HG02840 (cell line): ENCODE data around the gene CCN6.
"Not testable (repeated sequence)": the region's sequence is repeated elsewhere in the genome, so short reads cannot be mapped to it uniquely, and the experiment has no call there.

Experiments
- ATAC-seq: cut with Tn5 transposase; IDR thresholded peaks from one replicate; pipeline ENCODE4 v1.9.1; 2021; ENCODE audit warnings: mild to moderate bottlenecking, moderate library complexity, moderate number of reproducible peaks; ENCODE audit not compliant: unreplicated experiment, low FRiP score

CCN6 gene

DNA sequence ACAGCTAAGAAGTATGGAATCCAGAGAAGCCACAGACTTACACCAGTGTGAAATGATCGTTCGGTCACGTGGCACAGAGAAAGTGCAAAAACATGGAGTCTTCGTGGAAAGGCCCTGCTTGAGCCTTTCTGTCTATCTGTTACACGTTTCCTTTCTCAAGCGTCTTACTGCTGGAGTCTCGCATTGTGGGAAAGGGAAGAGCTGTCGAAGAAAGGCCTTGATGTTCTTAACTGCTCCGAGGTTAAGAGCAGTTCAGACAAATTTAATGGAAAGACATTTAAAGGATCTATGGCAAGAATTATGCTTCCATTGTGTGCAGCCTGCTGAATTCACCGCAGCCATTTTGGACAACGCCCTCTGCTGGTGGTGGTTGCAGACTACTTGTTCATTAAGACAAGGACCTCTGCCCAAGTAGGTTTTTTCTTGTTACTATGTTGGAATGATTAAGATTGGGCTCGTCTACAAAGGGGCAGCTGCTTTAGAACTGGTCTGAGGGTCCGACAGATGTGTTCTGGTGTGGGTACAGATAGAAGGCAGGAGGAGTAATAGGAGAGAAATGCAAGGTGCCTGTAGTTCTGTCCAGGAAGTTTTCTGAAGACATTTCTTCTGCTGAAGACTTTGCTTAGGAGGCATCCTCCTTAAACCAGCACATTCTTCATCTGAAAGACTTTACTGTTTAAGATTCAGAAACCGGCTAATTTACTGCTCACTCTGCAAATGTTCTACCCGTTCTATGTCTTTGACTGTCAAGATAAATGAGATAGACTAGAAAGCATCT is 24.7 kb upstream of the CCN6 start:
- no peak for ATAC-seq

DNA sequence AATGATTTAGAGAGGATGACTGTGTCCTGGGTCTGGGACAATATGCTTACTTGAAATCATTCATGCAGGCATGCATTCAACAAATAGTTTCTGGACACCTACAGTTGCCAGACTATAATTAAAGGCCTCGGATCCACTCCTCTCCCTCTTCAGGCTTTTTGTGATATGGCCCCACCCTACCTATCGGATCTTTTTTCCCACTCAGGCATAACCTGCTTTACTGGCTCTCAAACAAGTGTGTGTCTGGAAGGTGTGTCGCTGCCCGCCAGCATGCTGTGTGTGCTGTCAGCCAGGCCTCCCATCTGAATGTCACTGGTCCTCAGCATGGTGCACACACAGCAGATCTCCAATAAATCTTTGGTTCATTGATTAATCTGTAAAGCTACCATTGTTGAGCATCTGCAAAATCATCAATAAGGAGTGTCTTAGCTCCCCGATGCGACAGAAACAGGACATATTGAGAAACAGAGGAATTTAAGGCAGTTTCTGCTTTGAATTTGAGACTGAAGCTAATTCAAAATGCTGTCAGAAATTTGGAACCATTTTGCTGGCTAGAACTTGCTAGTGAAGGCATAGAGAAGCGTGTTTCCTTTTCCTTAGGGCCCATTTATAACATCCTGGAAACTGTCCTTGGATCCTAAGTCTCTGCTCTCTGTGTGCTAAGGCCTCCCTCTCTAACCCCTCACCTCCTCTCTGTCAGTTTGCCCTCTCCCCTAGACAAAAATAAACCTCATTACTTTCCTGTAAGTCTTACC is 23.5 kb upstream of the CCN6 start:
- ATAC-seq: no peak

DNA sequence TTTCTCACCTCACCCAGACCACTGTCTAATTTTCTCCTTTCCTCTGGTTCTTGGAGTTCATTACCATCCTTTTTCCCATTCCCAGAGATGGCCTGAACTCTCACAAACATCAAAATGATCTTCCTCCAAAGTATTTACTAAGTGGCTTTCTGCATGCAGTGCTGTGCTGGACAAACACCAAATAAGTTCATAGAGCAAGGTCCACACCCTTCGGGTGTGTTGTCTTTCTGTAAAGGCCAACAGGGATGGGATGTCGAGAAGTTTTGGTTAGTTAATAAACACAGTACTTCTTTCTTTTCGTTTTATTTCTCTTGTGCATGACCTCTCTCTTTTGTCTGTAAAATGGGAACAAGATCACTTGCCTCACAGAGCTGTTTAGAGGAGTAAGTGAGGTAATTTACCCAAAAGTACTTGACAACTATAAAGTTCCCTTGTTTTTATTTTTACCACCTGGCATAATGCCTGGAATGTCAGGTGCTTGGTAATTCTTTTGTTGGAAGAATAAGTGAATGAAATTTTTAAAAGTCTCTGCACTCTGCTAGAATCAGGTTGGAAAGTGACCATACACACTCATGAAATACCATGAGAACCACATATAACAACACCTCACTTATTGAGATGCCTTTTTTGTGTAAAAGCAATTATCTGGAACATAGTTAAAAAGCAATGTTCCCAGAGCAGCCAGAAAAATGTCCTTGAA is 22.8 kb upstream of the CCN6 start:
- ATAC-seq: no peak

DNA sequence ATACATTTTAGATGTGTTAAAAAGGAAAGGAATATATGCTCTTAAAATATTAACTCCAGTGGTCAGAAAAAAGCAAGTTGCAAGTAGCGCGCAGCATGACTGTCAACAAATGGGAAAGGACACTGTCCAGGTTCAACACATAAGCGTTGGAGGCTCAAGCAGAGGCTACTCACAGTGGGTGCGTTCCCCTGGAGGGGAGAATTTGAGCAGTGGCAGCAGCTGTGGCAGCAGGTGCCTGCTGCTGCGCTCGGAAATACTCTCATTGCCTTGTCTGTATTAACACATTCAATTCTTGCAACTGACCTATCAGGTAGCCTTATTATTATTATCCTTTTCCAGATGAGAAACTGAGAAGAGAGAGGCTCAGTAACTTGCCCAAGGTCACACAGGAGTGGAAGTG is 21.9 kb upstream of the CCN6 start:
- no peak for ATAC-seq

DNA sequence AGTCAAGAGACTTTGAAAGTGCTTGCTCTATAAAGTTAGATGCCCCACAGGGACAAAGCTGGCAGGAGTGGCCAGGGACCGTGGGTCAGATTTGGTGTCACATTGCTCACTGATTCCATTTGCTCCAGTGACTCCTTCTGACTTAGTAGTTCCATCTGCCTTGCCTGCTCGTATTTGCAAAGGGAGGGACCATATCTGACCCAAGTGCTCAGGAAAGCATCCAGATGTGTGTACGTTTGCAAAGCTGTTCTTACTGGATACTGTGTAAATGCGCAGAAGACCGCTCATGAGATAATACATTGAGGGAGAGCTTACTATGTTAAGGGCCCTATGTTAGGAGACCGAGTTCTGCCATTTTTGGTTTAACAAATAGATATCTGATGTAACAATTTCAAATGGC is 21.2 kb upstream of the CCN6 start:
- ATAC-seq: no peak

DNA sequence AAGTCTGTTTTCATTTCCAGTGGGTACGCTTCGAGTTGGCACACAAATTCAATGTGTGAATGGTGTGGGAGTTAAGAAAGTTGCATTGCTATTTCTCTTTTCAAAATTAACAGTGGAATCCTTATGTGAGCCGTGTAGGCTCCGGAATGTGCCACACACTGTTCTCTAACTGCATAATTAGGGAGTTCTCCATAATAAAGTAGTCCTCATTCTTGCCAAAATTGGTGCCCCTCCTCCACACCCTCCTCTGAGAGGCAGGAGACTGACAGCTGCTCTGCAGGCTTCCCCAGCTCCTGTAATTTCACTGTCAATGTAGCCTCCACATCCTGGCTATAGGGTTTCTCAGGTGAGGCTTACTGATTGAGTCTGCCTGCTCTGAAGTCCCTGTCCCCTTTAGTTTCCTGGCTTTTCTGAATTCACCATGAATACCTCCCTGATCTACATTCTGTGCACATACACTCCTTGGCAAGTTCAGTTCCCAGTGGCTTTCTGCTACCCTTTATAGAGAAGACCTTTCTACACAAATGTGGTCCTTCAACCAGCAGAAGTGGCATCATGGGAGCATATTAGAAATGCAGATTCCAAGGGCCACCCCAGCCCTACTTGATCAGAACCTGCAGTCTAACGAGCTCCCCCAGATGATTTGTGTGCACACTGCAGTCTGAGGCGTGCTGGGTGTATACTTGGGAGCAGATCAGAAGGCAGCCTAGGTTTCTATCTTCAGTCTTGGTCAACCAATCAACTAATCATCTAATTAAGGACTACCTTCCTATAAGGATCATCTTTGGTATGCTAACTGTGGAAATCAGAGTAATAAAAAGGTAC is 19.9 kb upstream of the CCN6 start:
- no peak for ATAC-seq

DNA sequence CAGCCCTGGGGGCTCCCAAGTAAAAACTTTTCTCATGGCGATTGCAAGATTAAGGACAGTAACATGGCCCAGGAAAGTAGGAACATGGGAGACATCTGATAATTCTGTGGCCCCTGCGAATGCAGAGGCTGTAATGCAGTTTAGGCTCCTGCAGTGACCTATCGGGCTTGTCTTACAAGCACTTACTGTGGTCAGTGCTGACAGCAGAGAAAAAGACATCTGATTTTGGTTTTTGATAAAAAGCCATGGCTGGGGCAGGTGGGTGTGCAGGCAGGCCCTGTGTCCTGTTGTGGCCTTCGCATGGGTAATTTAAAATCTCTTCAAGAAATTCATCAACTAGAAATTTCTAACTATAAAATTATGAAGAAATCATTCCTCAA is 19.3 kb upstream of the CCN6 start:
- ATAC-seq: no peak

DNA sequence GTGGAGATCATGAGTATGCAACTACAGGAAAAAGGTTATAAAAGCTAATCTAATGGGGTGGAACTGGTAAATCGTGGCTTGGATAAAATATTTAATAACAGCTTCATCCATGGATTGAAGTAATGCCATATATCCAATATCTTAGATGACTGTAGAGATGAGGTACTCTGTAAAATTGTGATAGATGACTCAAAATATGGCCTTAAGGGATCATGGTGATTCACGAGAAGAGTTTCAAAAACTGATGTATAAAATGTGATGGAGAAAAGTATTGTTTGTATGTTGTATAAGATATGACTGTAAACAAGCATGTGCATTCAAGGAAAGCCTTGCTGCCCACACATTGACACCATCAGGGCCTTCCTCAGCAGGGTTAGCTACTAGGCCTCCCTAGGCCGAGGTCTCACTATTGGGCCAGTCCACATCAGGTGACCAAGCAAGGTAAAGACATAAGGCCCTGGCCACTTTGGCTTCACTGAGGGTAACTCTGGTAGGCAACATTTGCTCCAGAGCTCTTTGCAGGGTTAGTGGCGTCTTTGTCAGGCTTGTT is 17.7 kb upstream of the CCN6 start:
- no peak for ATAC-seq

DNA sequence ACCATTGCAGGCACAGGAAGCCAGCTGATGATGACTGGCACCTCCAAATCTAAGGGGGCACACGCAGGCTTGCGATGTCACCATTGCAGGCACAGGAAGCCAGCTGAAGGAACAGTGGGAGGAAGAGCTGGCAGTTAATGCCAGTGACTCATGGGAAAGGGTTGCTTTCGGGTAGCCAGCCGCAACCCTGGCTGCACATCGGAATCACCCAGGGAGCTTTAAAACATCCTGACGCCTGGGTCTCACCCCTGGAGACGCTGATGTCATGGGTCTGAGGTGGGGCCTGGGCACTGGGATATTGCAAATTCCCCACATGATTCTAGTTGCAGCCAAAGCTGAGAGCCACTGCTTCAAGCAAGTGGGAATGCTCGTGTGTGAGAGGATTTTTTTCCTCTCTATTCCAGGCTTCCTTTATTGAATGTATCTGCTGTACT is 16.1 kb upstream of the CCN6 start:
- ATAC-seq: no peak

DNA sequence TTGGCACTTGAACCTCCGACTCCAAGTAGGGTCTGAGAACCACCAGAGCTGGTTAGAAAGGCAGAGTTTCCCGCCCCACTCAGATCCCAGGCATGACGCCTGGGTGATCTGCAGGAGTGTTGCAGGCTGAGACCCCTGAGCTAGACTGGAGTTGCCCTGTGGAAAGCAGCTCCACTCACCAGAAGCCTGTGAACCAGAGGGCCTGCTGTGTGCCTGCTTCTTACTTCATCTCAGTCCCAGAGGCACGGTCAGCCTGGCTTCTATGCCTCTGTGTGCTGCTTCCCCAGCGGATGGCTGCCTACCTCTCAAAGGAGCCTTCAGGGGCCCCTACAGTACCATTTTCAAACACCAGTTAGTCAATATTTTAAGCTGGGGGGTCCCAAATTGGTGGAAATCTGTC is 15.6 kb upstream of the CCN6 start:
- no peak for ATAC-seq

DNA sequence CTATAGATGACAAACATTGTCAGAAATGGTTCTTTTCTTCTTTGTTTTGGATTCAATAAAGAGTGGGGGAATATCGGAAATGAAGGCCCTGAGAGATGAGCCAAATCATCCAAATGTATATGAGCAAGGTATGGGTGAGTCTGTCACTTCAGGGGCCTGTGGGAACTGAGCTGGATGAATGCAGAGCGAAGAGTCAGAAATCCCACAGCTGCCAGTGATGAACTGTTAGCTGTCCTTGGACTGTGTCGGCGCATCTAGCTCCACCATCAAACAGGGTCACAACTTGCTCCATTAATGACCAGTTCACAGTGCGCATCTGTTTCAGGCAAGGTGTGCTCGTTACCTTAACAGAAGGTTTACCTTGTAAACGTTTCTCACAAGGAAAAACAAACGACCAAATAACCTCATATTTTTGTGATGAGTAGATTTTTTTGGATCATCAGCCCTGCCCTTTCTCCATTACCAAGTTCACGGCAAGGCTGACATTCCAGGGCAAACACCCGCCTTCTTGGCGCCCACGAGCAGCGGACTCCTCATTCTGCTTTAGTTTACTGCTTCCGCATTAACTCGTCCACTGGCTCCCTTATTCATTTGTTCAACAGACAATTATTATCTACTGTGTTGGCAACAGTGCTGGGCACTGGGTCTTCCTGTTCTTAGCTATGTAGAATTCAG is 15.0 kb upstream of the CCN6 start:
- ATAC-seq: no peak

DNA sequence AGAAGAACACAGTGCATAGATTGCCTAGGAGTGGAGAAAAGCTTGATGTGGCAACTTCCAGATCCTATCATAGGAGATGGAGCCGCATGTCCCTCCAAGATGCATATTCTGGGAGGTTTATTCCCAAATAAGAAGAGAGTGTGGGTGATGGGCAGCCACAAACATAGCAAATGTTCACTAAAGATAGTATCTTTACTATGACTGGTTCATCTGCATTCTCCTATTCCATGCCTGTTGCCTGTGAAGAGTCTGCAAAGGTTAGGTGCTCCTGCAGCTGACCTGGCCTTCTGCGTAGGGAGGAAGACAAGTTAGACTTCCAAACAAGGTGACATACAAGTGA is 14.5 kb upstream of the CCN6 start:
- no peak for ATAC-seq

DNA sequence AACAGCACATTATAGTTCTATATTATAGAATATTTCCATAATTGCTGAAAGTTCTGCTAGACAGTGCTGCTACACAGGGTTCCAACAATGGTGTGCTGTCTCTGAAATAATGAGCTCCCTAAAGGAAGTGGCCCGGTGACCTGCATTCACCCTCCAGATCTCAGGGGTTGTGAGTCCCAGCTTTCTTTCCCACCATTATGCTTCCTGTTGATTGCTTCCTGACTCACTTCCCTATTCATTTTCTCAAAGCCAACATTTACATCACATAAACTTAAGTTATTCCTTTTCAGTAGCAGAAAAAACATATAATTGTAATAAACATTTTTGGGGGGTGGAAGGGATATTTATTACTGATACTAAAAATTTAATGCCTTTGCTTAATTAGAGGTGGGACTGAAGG is 12.9 kb upstream of the CCN6 start:
- ATAC-seq: no peak

DNA sequence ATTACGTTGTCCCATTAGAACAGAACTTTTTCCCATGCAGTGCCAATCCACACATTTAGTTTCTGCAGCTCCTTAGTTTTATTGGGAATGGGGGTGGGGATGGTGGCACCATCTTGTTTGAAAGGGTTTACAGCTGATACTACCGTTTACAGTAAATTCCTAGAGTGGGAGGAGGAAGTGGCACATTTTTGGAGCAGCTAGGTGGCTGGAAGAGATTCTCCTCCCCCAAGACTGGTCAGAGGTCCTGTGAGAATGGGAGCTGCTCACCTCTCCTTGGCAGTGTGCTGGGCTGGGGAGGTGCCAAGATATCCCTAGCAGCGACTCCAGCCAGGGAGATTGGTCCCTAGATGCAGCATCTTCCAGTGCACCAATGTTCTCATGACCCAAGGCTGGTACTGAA is 12.4 kb upstream of the CCN6 start:
- no peak for ATAC-seq

DNA sequence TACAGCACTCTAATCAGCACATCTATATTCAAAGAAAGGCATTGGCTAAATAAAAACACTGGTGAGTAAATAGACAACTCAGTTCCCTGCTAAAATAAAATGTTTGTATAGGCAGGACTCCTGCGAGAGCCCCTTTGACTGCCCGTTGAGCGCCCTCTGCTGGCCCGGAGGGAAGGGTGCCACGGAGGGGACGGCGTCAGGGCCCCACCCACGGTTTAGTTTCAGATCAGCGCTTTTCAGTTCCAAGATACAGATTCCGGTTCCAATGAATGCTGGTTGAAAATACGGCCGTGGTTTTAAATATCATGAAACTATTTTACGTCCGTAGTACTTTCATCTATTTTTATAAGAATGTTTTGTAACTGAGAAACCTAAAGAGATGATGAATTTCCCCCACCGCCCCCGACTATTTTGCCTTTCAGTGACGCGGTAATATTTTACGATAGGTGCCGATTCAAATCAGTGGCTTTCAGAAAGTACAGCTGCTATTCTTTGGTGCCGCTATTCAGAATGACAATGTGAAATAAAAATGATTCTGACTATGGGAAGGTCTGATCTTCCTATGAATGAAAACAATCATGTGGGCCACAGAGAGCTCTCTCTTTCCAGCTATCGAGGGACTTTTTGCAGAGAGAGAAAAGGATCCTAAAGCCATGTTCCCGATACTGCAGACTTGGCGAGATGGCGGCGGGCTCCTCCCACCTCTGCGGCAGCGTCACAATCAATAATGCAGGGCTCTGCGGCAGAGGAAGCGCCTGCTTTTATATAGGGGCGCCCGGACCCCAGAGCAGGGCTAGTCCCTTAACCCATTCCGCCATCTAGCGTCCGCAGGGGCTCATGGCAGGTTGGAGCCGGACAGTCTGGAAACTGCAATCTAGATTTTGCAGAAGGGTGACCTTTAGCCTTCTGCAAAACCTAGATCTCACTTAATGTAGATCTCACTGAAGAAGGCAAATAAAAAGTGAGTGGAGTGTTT is 10.6 kb upstream of the CCN6 start:
- peak; percentile 89 for ATAC-seq

DNA sequence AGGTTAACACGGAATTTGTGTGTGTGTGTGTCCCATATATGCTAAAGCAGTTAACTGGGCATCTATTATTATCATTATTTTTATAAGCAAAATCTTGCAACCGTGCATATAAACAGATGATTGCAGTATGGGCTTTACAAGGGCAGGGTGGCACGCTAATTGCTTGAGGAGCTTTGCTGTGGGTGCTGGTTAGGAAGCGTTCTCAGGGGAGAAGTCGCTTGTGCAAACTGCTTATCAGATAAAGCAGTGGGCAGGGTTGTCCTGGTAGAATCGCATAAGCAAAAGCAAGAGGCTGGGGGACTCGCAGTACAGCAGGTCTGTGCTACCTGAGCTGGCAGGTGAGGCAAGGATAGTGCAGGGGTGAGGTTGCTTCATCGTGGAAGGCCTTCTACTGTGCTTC is 9.7 kb upstream of the CCN6 start:
- ATAC-seq: no peak

DNA sequence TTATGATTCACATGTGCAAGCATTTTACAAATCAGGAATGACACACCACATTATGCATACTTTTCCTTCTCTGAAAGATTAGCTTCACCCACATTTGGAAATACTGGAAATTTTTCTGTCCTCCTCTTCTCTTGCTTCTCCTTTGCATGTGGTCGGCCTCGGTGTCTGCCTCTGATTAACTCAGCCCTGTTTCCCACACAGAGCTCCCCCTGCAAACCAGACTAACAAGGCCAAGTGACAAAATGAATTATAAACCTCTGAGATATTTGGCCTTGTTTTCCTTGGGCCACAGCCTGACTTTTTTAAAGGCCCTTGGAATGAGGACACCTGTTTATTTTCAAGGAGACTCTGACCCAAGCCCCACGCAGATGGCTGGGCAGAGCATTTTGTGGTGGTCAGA is 9.0 kb upstream of the CCN6 start:
- ATAC-seq: no peak

DNA sequence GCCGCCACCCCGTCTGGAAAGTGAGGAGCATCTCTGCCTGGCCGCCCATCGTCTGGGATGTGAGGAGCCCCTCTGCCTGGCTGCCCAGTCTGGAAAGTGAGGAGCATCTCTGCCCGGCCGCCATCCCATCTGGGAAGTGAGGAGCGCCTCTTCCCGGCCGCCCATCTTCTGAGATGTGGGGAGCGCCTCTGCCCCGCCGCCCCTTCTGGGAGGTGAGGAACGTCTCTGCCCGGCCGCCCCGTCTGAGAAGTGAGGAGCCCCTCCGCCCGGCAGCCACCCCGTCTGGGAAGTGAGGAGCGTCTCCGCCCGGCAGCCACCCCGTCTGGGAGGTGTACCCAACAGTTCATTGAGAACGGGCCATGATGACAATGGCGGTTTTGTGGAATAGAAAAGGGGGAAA is 6.4 kb upstream of the CCN6 start:
- ATAC-seq: not testable (repeated sequence)
